ENCODE measurements around the gene CFTR.

The CFTR gene

DNA sequence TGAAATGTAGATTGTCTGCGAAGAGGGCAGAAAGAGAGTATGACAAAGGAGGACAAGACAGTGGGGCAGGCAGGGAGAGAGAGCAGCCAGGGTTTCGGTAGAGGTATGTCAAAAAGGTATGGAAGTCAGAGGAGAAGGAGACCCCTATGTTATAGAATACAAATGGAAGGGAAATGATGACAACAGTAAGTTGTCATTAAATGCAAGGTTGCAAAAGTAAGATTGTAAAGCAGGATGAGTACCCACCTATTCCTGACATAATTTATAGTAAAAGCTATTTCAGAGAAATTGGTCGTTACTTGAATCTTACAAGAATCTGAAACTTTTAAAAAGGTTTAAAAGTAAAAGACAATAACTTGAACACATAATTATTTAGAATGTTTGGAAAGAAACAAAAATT is 126.3 kb downstream of the CFTR start:
- no peak overlapping the region for H3K27ac ChIP-seq (ENCODE audit: low read depth, low read length, severe bottlenecking)
- no peaks in the 10 kb centered on the region for H3K4me1 ChIP-seq (ENCODE audit: control insufficient read depth, insufficient read depth, low read length, poor library complexity, severe bottlenecking)
- WGBS, 2 experiments (ENCODE audit: insufficient coverage in 2 of 2), result 79 to 88% methylated on average over 2 of the region's 3 CpGs
- H3K36me3 ChIP-seq (ENCODE audit: control insufficient read depth, insufficient read depth, low read length), result no peaks in the 10 kb centered on the region
- no peaks in the 10 kb centered on the region for H3K9me3 ChIP-seq (ENCODE audit: control insufficient read depth, low read length)
- no peak overlapping the region for H3K4me3 ChIP-seq (ENCODE audit: extremely low read depth, insufficient read depth, low read length, poor library complexity, severe bottlenecking)

DNA sequence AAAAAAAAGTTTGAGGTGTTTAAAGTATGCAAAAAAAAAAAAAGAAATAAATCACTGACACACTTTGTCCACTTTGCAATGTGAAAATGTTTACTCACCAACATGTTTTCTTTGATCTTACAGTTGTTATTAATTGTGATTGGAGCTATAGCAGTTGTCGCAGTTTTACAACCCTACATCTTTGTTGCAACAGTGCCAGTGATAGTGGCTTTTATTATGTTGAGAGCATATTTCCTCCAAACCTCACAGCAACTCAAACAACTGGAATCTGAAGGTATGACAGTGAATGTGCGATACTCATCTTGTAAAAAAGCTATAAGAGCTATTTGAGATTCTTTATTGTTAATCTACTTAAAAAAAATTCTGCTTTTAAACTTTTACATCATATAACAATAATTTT is 130.6 kb downstream of the CFTR start:
- no peaks in the 10 kb centered on the region for H3K9me3 ChIP-seq (ENCODE audit: control insufficient read depth, low read length)
- H3K27ac ChIP-seq (ENCODE audit: low read depth, low read length, severe bottlenecking), result no peak overlapping the region
- H3K4me3 ChIP-seq (ENCODE audit: extremely low read depth, insufficient read depth, low read length, poor library complexity, severe bottlenecking), result no peak overlapping the region
- no peaks in the 10 kb centered on the region for H3K4me1 ChIP-seq (ENCODE audit: control insufficient read depth, insufficient read depth, low read length, poor library complexity, severe bottlenecking)
- WGBS, 2 experiments (ENCODE audit: insufficient coverage in 2 of 2), result no CpG with 5 or more reads among the region's 2 CpGs
- no peaks in the 10 kb centered on the region for H3K36me3 ChIP-seq (ENCODE audit: control insufficient read depth, insufficient read depth, low read length)

DNA sequence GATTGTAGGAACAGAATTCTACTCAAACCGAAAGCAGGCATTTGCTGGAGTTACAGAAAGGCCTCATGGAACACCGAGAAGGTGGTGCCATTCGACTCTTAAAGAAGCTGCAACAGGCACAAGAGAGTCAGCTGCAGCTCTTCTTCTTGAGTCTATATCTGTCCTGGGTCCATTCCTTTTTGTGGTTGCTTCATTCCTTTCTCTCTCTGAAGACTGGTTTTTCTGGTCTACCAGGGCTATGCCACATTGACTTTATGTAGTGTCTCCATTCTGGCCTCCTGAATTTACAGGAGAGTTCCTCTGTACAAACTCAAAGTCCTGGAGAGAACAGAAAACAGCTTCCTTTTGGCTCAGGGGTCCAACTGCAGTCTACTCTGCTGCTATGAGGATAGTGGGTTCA is 132.8 kb downstream of the CFTR start:
- Histone ChIP-seq H3K9me3 (ENCODE audit: control insufficient read depth, low read length) (no peaks in the 10 kb centered on the region), H3K27ac (ENCODE audit: low read depth, low read length, severe bottlenecking) (no peak overlapping the region), H3K36me3 (ENCODE audit: control insufficient read depth, insufficient read depth, low read length) (no peaks in the 10 kb centered on the region), H3K4me3 (ENCODE audit: extremely low read depth, insufficient read depth, low read length, poor library complexity, severe bottlenecking) (no peak overlapping the region), H3K4me1 (ENCODE audit: control insufficient read depth, insufficient read depth, low read length, poor library complexity, severe bottlenecking) (no peaks in the 10 kb centered on the region)
- 94 to 97% methylated on average over 3 of the region's 3 CpGs for WGBS, 2 experiments (ENCODE audit: insufficient coverage in 2 of 2)

DNA sequence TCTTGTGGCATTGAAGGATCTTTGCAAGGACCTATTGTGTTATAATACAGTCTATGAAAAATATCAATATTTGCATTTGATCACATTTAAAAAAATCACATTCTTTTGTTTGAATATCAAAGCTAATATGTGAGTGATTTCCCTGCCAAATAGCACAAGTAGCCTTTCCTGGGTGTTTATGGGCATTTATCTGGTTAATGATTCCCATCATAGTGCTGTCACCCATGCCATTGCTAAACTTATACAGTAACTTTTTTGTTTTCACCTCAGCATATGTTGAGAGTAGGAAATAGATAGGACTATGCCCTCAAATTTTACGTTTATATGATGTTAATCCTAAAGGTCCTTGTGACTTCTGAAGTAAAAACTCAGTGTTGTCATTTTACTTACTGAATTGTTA is 136.9 kb downstream of the CFTR start:
- Histone ChIP-seq H3K27ac (ENCODE audit: low read depth, low read length, severe bottlenecking) (no peak overlapping the region), H3K9me3 (ENCODE audit: control insufficient read depth, low read length) (no peaks in the 10 kb centered on the region), H3K36me3 (ENCODE audit: control insufficient read depth, insufficient read depth, low read length) (no peaks in the 10 kb centered on the region), H3K4me3 (ENCODE audit: extremely low read depth, insufficient read depth, low read length, poor library complexity, severe bottlenecking) (no peak overlapping the region), H3K4me1 (ENCODE audit: control insufficient read depth, insufficient read depth, low read length, poor library complexity, severe bottlenecking) (no peaks in the 10 kb centered on the region)
- WGBS, 2 experiments (ENCODE audit: insufficient coverage in 2 of 2), result 71 to 100% methylated on average over 1 of the region's 1 CpG

DNA sequence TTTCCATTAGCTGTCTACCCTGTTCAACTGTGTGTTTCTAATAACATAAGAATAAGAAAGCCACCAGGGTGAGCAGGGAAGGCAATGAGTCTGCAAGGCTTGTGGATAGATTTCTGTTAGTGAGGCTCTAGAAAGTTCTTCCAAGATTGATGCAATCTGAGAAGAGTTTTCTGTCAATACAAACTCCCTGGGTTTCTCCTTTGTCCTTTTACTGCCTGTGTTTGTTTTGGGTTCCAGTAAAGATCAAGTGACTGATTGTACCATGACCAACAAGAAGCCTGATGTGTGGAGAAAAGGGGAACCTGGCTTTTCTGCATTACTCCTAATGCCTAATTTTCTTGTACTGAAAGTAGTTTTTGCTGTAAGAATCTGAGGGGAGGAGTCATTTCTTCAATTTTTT is 139.9 kb downstream of the CFTR start:
- Histone ChIP-seq H3K4me3 (ENCODE audit: extremely low read depth, insufficient read depth, low read length, poor library complexity, severe bottlenecking) (no peak overlapping the region), H3K9me3 (ENCODE audit: control insufficient read depth, low read length) (no peaks in the 10 kb centered on the region), H3K4me1 (ENCODE audit: control insufficient read depth, insufficient read depth, low read length, poor library complexity, severe bottlenecking) (no peaks in the 10 kb centered on the region), H3K27ac (ENCODE audit: low read depth, low read length, severe bottlenecking) (no peak overlapping the region), H3K36me3 (ENCODE audit: control insufficient read depth, insufficient read depth, low read length) (no peaks in the 10 kb centered on the region)

DNA sequence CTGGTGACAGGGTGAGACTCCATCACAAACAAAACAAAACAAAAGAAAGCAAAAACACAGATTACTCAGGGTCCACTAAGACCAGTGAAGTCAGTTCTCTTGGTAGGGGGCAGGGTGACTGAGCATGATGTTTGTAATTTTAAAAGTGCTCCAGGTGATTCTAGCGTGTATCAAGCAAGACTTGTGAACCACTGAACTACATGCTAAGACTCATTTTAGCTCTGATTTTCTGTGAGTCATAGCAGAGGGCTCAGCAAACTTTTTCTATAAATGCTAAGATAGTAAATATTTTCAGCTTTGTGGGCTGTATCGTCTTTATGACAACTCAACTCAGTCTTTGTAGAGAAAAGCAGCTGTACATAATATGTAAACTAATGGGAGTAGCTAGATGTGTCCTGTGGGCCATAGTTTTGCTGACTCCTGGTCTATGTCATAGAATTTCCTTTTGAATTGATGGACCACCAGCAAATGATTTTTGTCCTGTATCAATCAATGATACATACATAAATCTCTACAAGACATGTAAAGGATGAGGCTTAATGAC is 141.3 kb downstream of the CFTR start:
- H3K4me3 ChIP-seq (ENCODE audit: extremely low read depth, insufficient read depth, low read length, poor library complexity, severe bottlenecking), result no peak overlapping the region
- no peaks in the 10 kb centered on the region for H3K9me3 ChIP-seq (ENCODE audit: control insufficient read depth, low read length)
- H3K4me1 ChIP-seq (ENCODE audit: control insufficient read depth, insufficient read depth, low read length, poor library complexity, severe bottlenecking), result no peaks in the 10 kb centered on the region
- 40 to 100% methylated on average over 1 of the region's 2 CpGs for WGBS, 2 experiments (ENCODE audit: insufficient coverage in 2 of 2)
- no peaks in the 10 kb centered on the region for H3K36me3 ChIP-seq (ENCODE audit: control insufficient read depth, insufficient read depth, low read length)
- H3K27ac ChIP-seq (ENCODE audit: low read depth, low read length, severe bottlenecking), result no peak overlapping the region

DNA sequence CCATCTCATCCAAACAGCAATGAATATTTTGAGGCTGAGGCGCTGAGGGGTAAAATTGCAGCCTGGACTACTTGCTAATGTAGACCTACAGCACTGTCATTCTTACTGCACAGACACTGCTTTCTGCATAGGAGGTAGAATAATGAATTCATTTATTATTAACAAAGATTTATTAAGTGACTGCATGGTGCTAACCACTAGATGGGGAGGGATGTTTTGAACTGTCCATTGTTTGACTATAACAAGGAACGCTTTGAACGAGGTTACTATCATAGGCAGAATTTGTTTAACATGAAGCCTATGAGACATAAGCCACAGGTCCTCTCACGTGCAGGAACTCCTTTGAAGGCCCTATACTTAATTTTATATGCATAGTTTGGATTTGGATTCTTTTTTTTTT is 143.8 kb downstream of the CFTR start:
- no peaks in the 10 kb centered on the region for H3K36me3 ChIP-seq (ENCODE audit: control insufficient read depth, insufficient read depth, low read length)
- 100% methylated on average over 2 of the region's 4 CpGs for WGBS, 2 experiments (ENCODE audit: insufficient coverage in 2 of 2)

DNA sequence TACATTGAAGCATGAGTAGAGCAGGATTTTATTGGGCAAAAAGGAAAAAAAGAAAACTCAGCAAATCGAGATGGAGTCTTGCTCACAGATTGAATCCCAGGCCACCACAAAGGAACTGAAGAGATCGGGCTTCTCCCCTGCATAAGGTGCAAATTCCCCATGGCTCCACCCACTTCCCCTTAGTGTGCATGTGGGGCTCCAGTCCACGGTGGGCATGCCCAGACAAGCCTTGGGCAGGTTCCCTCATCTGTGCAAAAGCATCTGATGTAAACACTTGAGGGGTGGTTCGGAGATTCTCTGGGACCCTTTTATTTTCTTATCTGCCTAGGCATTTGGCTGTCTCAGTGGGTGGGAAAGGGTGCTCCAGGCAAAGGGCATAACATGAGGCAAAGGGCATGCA is 150.7 kb downstream of the CFTR start:
- 84 to 97% methylated on average over 4 of the region's 4 CpGs for WGBS, 2 experiments (ENCODE audit: insufficient coverage in 2 of 2)
- Histone ChIP-seq H3K9me3 (ENCODE audit: control insufficient read depth, low read length) (no peaks in the 10 kb centered on the region), H3K4me3 (ENCODE audit: extremely low read depth, insufficient read depth, low read length, poor library complexity, severe bottlenecking) (no peak overlapping the region)

More for the DNA sequence above, 143.8 kb downstream of the CFTR start:
- Histone ChIP-seq H3K9me3 (ENCODE audit: control insufficient read depth, low read length) (no peaks in the 10 kb centered on the region), H3K4me1 (ENCODE audit: control insufficient read depth, insufficient read depth, low read length, poor library complexity, severe bottlenecking) (no peaks in the 10 kb centered on the region), H3K27ac (ENCODE audit: low read depth, low read length, severe bottlenecking) (no peak overlapping the region), H3K4me3 (ENCODE audit: extremely low read depth, insufficient read depth, low read length, poor library complexity, severe bottlenecking) (no peak overlapping the region)

DNA sequence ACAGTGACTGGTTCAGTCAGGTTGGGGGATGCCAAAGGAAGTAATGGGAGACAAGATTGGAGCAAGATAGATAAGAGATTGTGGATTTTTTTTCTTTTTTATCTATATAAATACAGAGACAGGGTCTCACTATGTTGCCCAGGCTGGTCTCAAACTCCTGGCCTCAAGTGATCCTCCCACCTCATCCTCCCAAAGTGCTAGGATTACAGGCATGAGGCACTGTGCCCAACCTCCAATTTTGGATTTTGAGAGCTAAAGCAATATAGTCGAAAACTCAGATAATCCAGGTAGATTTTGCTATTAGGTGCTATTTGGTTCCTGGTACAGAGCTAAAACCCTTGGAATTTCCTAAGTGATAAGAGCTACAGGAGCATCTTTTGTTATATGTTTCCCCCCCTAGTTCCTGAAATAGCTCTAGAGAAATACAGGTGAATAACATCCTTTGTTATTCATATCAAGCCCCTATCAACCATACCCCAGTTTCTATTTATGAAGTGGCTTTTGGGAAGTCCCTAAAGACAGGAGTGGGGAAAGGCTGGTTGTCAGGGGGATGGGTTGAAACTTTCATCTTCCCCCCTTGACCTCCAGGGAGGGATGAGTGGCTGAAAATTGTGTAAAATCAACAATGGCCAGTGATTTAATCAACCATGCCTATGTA is 151.2 kb downstream of the CFTR start:
- no peaks in the 10 kb centered on the region for H3K4me1 ChIP-seq (ENCODE audit: control insufficient read depth, insufficient read depth, low read length, poor library complexity, severe bottlenecking)
- WGBS, 2 experiments (ENCODE audit: insufficient coverage in 2 of 2), result 100% methylated on average over 1 of the region's 1 CpG; no CpG with 5 or more reads in 1 of the 2 experiments
- no peaks in the 10 kb centered on the region for H3K9me3 ChIP-seq (ENCODE audit: control insufficient read depth, low read length)
- H3K27ac ChIP-seq (ENCODE audit: low read depth, low read length, severe bottlenecking), result no peak overlapping the region
- no peaks in the 10 kb centered on the region for H3K36me3 ChIP-seq (ENCODE audit: control insufficient read depth, insufficient read depth, low read length)
- no peak overlapping the region for H3K4me3 ChIP-seq (ENCODE audit: extremely low read depth, insufficient read depth, low read length, poor library complexity, severe bottlenecking)

More for the DNA sequence above, 150.7 kb downstream of the CFTR start:
- Histone ChIP-seq H3K4me1 (ENCODE audit: control insufficient read depth, insufficient read depth, low read length, poor library complexity, severe bottlenecking) (no peaks in the 10 kb centered on the region), H3K36me3 (ENCODE audit: control insufficient read depth, insufficient read depth, low read length) (no peaks in the 10 kb centered on the region), H3K27ac (ENCODE audit: low read depth, low read length, severe bottlenecking) (no peak overlapping the region)

DNA sequence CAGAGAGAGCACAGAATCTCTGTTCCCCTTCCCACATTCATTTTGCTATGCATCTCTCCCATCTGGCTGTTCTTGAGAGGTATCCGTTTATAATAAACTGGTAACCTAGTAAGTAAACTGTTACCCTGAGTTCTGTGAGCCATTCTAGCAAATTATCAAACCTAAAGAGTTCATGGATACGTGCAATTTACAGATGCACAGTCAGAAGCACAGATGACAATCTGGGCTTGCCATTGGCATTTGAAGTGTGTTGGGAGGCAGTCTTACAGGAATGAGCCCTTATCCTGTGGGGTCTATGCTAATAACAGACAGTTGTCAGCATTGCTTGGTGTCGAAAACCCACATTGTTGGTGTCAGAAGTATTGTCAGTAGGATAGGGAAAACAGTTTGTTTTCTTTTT is 151.8 kb downstream of the CFTR start:
- Histone ChIP-seq H3K4me1 (ENCODE audit: control insufficient read depth, insufficient read depth, low read length, poor library complexity, severe bottlenecking) (no peaks in the 10 kb centered on the region), H3K36me3 (ENCODE audit: control insufficient read depth, insufficient read depth, low read length) (no peaks in the 10 kb centered on the region), H3K9me3 (ENCODE audit: control insufficient read depth, low read length) (no peaks in the 10 kb centered on the region), H3K27ac (ENCODE audit: low read depth, low read length, severe bottlenecking) (no peak overlapping the region), H3K4me3 (ENCODE audit: extremely low read depth, insufficient read depth, low read length, poor library complexity, severe bottlenecking) (no peak overlapping the region)
- 94 to 100% methylated on average over 2 to 3 of the region's 3 CpGs for WGBS, 2 experiments (ENCODE audit: insufficient coverage in 2 of 2)

DNA sequence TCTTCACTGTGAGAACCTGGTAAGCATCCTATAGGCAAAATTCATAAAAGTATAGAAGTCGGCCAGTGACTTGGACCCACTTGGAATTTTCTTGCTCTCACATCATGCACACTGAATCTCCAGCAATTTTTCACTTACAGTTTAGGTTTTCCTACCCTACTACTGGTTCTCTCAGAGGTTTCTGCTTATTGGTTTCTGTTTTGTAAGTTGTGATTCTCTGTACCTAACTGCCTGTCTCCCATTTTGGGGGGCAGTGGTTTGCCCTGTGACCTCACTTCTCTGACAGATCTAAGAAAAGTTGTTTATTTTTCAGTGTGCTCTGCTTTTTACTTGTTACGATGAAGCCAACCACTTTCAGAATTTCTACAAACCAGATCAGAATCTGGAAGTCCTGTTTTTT is 158.1 kb downstream of the CFTR start:
- no peak overlapping the region for H3K4me3 ChIP-seq (ENCODE audit: extremely low read depth, insufficient read depth, low read length, poor library complexity, severe bottlenecking)
- H3K4me1 ChIP-seq (ENCODE audit: control insufficient read depth, insufficient read depth, low read length, poor library complexity, severe bottlenecking), result no peaks in the 10 kb centered on the region
- no CpG with 5 or more reads among the region's 2 CpGs for WGBS, 2 experiments (ENCODE audit: insufficient coverage in 2 of 2)
- H3K9me3 ChIP-seq (ENCODE audit: control insufficient read depth, low read length), result no peaks in the 10 kb centered on the region
- no peaks in the 10 kb centered on the region for H3K36me3 ChIP-seq (ENCODE audit: control insufficient read depth, insufficient read depth, low read length)
- no peak overlapping the region for H3K27ac ChIP-seq (ENCODE audit: low read depth, low read length, severe bottlenecking)

Data from mesodermal cell (in vitro differentiated cells).